K562 (cell line): ENCODE results near the gene PEX5. TPM values are rescaled to one million over a fixed set of nuclear protein-coding genes. Genes with fewer than 3 reads are reported as not detected.

Source experiments
- CREBBP ChIP-seq: IDR thresholded peaks from one replicate; pipeline ENCODE4 v1.6.1; 2012; ENCODE audit warnings: low read depth, mild to moderate bottlenecking, control low read depth, inconsistent platforms, low read length
- CTBP1 ChIP-seq: fragments of 450-650 bp; IDR thresholded peaks from 2 replicates; pipeline ENCODE4 v1.6.1; 2016; ENCODE audit warnings: borderline replicate concordance
- ESRRA ChIP-seq: fragments of 450-650 bp; IDR thresholded peaks from 2 replicates; pipeline ENCODE4 v1.6.1; 2014; ENCODE audit warnings: low read depth, mild to moderate bottlenecking, moderate library complexity, borderline replicate concordance
- ETV6 ChIP-seq, 3 experiments: fragments of 150-350 bp in 1 of 3; sonication (generic) in 1 of 3; formaldehyde crosslinking in 1 of 3; IDR thresholded peaks; 2 replicates each; pipeline versions ENCODE4 v1.6.1 to v1.8.0; 2014 to 2022; ENCODE audit warnings: borderline replicate concordance in 2 of 3, low read depth in 2 of 3, antibody characterized with exemption in 1 of 3, low read length in 1 of 3, mild to moderate bottlenecking in 1 of 3, missing genetic modification reagents in 1 of 3
- HDAC1 ChIP-seq, 2 experiments: fragments of 450-650 bp; IDR thresholded peaks; 2 replicates each; pipeline ENCODE4 v1.6.1; 2016 to 2017; ENCODE audit warnings: inconsistent platforms in 1 of 2, mild to moderate bottlenecking in 1 of 2, moderate library complexity in 1 of 2
- SAP30 ChIP-seq: fragments of 200-600 bp; sonication (generic); IDR thresholded peaks from 2 replicates; pipeline ENCODE4 v1.6.1; 2012; ENCODE audit warnings: borderline replicate concordance, low read depth, mild to moderate bottlenecking, moderate library complexity, low read length, control low read depth, inconsistent platforms; ENCODE audit not compliant: insufficient read depth, poor library complexity, severe bottlenecking
- STAG1 ChIP-seq: sonication (generic); formaldehyde crosslinking; IDR thresholded peaks from 2 replicates; pipeline ENCODE4 v1.5.0; 2020; ENCODE audit warnings: missing genetic modification reagents, borderline replicate concordance
- ZFP1 ChIP-seq: fragments of 450-650 bp; formaldehyde crosslinking; IDR thresholded peaks from 2 replicates; pipeline ENCODE4 v1.4.0; 2020; ENCODE audit warnings: mild to moderate bottlenecking, mixed read lengths
- polyA plus RNA-seq, 8 experiments: library from polyadenylated mRNA; depleted of rRNA in 4 of 8; stranded (reverse) in 5 of 8; unstranded in 3 of 8; fragments of >200 nt; fragmentation: Nextera tagmentation in 2 of 8; fragmentation: Illumina TruSeq in 1 of 8; extraction: Ambion mirVana in 2 of 8; extraction: Trizol in 1 of 8; gene quantifications; 2 replicates each; pipeline versions ENCODE4 v1.2.1 to v1.2.3, GENCODE V29; 2011 to 2014; ENCODE audit warnings: inconsistent platforms in 1 of 8, missing spikeins in 1 of 8
- total RNA-seq, 7 experiments: library from RNA; depleted of rRNA in 6 of 7; stranded (reverse); fragments of >200 nt in 6 of 7; fragmentation: Illumina TruSeq in 2 of 7; extraction: Trizol in 2 of 7; gene quantifications; 2 replicates each; pipeline versions ENCODE4 v1.2.1 to v1.2.3, GENCODE V29; 2011 to 2021; ENCODE audit warnings: low replicate concordance in 1 of 7
- TF ChIP-seq, protein P1 (sequence below), 2 experiments: fragments of 450-650 bp; formaldehyde crosslinking in 1 of 2; IDR thresholded peaks; 2 replicates each; pipeline versions ENCODE4 v1.4.0 to v1.6.1; 2014 to 2020; ENCODE audit warnings: mild to moderate bottlenecking in 2 of 2, borderline replicate concordance in 1 of 2, low read depth in 1 of 2
- TF ChIP-seq, protein P2 (sequence below): fragments of 250-450 bp; sonication (Bioruptor Pico); IDR thresholded peaks from 2 replicates; pipeline ENCODE4 v1.5.0; 2021; ENCODE audit warnings: mild to moderate bottlenecking, moderate library complexity
- TF ChIP-seq, protein P3 (sequence below): sonication (generic); formaldehyde crosslinking; IDR thresholded peaks from 2 replicates; pipeline ENCODE4 v1.8.0; 2023; ENCODE audit warnings: mild to moderate bottlenecking, missing genetic modification reagents

The PEX5 gene
- total and polyA plus RNA-seq, 9 of the 15 experiments (the other 6 are each of a cell fraction or from before 2014, with no cell fraction given), result 1.4 to 26.1 (median 14.0) TPM

DNA sequence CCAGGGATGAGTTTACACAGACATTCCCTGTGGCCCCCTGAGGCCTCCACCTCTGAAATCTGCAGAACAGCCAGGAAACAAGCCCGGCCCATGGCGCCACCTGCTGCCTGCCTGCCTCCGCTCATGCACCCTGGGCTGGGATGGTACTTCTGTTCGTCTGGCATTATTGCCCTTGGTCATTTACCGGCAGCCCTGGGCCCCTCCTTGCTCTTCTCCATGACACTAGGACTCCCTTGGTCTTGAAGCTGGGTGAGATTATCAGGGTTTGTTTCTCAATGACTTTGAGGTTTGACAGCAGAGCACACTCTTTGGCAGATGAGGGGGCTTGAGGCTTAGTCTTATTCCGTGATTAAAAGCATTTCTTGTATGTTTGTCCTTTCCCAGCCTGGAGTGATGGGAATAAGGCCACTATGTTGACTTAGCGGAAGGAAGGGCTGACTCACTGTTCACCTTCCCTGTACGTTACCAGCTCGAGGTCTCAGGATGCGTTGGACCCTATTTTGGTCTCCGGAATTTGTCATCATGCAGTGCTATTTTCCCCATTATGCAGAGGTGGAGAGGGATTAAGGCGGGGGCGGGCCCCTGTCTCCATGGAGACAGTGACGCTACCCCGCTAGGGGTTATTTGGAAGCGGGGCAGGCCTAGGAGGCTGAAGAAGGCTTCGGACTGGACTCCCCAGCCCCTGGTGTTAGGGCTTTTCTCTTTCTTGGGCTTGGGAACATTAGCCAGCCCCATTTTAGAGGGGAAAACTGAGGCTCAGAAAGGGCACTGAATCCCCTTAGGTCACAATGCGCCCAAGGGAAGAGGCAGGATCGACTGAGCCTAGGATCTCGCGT lies 706 bp upstream of the PEX5 start (continued):
- TF ChIP-seq SAP30 (peak; percentile 78), CREBBP (no peak), CTBP1 (peak; percentile 22; the same call in 1 of the 2 replicates), ETV6 (IDR thresholded peaks at IDR 0.05; ENCODE audit: borderline replicate concordance in 1 of 2, low read depth in 2 of 2, low read length in 1 of 2) (no peak), ETV6 (CRISPR knock-in tag; IDR thresholded peaks at IDR 0.05; ENCODE audit: borderline replicate concordance) (no peak), HDAC1 (IDR thresholded peaks at IDR 0.05) (peak in 1 of 2 experiments; percentile 73; a peak in 2 of 4 replicates), STAG1 (CRISPR knock-in tag) (peak; percentile 40; the same call in 1 of the 2 replicates), ZFP1 (CRISPR knock-in tag) (no peak), ESRRA (peak; percentile 79)
- TF ChIP-seq, protein P1, sequence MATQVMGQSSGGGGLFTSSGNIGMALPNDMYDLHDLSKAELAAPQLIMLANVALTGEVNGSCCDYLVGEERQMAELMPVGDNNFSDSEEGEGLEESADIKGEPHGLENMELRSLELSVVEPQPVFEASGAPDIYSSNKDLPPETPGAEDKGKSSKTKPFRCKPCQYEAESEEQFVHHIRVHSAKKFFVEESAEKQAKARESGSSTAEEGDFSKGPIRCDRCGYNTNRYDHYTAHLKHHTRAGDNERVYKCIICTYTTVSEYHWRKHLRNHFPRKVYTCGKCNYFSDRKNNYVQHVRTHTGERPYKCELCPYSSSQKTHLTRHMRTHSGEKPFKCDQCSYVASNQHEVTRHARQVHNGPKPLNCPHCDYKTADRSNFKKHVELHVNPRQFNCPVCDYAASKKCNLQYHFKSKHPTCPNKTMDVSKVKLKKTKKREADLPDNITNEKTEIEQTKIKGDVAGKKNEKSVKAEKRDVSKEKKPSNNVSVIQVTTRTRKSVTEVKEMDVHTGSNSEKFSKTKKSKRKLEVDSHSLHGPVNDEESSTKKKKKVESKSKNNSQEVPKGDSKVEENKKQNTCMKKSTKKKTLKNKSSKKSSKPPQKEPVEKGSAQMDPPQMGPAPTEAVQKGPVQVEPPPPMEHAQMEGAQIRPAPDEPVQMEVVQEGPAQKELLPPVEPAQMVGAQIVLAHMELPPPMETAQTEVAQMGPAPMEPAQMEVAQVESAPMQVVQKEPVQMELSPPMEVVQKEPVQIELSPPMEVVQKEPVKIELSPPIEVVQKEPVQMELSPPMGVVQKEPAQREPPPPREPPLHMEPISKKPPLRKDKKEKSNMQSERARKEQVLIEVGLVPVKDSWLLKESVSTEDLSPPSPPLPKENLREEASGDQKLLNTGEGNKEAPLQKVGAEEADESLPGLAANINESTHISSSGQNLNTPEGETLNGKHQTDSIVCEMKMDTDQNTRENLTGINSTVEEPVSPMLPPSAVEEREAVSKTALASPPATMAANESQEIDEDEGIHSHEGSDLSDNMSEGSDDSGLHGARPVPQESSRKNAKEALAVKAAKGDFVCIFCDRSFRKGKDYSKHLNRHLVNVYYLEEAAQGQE (IDR thresholded peaks at IDR 0.05; ENCODE audit: borderline replicate concordance), result peak; percentile 40; the same call in 1 of the 2 replicates
- TF ChIP-seq, protein P1 (CRISPR knock-in tag; IDR thresholded peaks at IDR 0.05; ENCODE audit: low read depth), result no peak
- TF ChIP-seq, protein P2, sequence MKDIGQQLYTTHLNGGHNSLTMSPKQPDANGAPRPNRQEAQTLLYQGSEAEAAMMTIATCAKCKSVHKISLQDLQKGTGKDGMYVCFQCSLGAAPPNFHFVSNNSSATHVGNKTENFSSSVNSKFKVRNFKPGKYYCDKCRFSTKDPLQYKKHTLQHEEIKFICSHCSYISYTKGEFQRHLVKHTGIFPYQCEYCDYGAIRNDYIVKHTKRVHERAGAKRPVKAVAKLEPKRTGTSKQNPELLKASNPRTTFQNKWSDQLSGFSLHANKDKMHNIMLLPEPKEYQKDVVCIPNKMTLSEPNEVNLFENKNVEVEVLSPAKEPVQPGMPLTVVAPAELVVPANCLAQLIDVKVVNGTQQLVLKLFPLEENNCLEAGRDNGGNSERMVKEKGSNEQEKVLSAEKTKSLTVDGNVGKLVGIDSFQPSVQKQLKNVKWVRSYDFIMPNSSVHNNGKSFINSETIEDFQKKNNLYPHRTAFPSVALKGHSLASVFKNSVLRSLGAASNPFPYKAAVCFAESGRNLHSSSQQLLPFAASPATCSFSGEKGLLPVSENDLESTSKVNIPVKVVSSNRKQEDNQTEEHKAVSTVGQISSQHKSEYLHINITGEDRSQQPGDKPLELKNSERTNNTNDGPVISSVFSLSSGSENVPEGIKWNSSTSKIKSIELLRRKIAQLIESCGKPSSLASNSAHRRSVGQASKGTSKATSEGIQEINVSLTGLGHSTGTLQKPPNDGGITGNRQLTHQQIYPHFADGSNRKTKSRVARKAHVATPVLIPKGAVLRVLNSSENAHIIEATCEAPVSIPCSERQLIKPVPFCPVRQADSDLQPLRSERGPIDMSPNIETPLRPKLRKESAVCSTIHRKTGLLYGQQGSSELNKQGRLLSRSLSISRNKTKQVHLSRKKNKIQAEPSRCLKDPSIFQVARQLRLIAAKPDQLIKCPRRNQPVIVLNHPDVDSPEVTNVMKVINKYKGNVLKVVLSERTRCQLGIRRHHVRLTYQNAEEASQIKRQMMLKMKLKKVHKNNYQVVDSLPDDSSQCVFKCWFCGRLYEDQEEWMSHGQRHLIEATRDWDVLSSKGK (CRISPR knock-in tag), result no peak
- TF ChIP-seq, protein P3, sequence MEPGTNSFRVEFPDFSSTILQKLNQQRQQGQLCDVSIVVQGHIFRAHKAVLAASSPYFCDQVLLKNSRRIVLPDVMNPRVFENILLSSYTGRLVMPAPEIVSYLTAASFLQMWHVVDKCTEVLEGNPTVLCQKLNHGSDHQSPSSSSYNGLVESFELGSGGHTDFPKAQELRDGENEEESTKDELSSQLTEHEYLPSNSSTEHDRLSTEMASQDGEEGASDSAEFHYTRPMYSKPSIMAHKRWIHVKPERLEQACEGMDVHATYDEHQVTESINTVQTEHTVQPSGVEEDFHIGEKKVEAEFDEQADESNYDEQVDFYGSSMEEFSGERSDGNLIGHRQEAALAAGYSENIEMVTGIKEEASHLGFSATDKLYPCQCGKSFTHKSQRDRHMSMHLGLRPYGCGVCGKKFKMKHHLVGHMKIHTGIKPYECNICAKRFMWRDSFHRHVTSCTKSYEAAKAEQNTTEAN (CRISPR knock-in tag), result no peak
